GM18498 (cell line): ENCODE data around the gene CNN1.
A peak's percentile ranks its signal among the peaks of the same experiment; 100 is the strongest.
"Not testable (repeated sequence)": the region's sequence is repeated elsewhere in the genome, so short reads cannot be mapped to it uniquely, and the experiment has no call there.

Experiments
- ATAC-seq: cut with Tn5 transposase; IDR thresholded peaks from one replicate; pipeline ENCODE4 v1.9.1; 2021; ENCODE audit warnings: mild to moderate bottlenecking, moderate library complexity; ENCODE audit not compliant: unreplicated experiment

Gene CNN1

GRCh38 chr19:11564082-11564807, 25.6 kb downstream of the CNN1 start:
- ATAC-seq, result not testable (repeated sequence)

- ATAC-seq, result not testable (repeated sequence)
These were observed 27.0 kb downstream of the CNN1 start for GRCh38 chr19:11565649-11565980.

GRCh38 chr19:11566164-11566563, 27.5 kb downstream of the CNN1 start:
- no peak for ATAC-seq

- no peak for ATAC-seq
These were observed 31.4 kb downstream of the CNN1 start for GRCh38 chr19:11570039-11570462.

GRCh38 chr19:11573354-11573753, 34.7 kb downstream of the CNN1 start:
- ATAC-seq, result not testable (repeated sequence)

GRCh38 chr19:11573763-11574162, 35.1 kb downstream of the CNN1 start:
- ATAC-seq, result not testable (repeated sequence)

- no peak for ATAC-seq
These were observed 36.0 kb downstream of the CNN1 start for GRCh38 chr19:11574689-11575088.

GRCh38 chr19:11576227-11576626, 37.6 kb downstream of the CNN1 start:
- ATAC-seq, result no peak

- ATAC-seq, result no peak
These were observed 39.0 kb downstream of the CNN1 start, which contains the start of gene ACP5 for GRCh38 chr19:11577451-11578257. Gene ACP5, minus strand, starts transcription at chr19:11577645. Its CDS starts 328 bp downstream, at chr19:11577317.

GRCh38 chr19:11578258-11579142, 39.8 kb downstream of the CNN1 start:
- ATAC-seq, result no peak

GRCh38 chr19:11580116-11580515, 41.5 kb downstream of the CNN1 start:
- no peak for ATAC-seq

GRCh38 chr19:11581740-11582139, 43.1 kb downstream of the CNN1 start:
- peak; percentile 70 for ATAC-seq

GRCh38 chr19:11586331-11586730, 47.7 kb downstream of the CNN1 start:
- ATAC-seq, result no peak

- no peak for ATAC-seq
These were observed 48.8 kb downstream of the CNN1 start for GRCh38 chr19:11587302-11587974.

GRCh38 chr19:11587975-11588631, 49.5 kb downstream of the CNN1 start:
- ATAC-seq, result no peak

GRCh38 chr19:11594084-11594483, 55.4 kb downstream of the CNN1 start:
- no peak for ATAC-seq

- no peak for ATAC-seq
These were observed 57.5 kb downstream of the CNN1 start for GRCh38 chr19:11596156-11596555.

- peak; percentile 98 for ATAC-seq
These were observed 58.8 kb downstream of the CNN1 start, which contains the start of gene ZNF627 for GRCh38 chr19:11597202-11598102. Gene ZNF627, plus strand, starts transcription at chr19:11597483. Its CDS starts 145 bp downstream, at chr19:11597628.

GRCh38 chr19:11598103-11598483, 59.4 kb downstream of the CNN1 start:
- ATAC-seq, result no peak
